ENCODE data around the gene SLA2. TPM values are rescaled to one million over a fixed set of nuclear protein-coding genes. Genes with fewer than 3 reads are reported as not detected.

SLA2 gene
- total and polyA plus RNA-seq, 2 donors (not counting 1 experiment from before 2014, with no cell fraction given) = not detected

DNA sequence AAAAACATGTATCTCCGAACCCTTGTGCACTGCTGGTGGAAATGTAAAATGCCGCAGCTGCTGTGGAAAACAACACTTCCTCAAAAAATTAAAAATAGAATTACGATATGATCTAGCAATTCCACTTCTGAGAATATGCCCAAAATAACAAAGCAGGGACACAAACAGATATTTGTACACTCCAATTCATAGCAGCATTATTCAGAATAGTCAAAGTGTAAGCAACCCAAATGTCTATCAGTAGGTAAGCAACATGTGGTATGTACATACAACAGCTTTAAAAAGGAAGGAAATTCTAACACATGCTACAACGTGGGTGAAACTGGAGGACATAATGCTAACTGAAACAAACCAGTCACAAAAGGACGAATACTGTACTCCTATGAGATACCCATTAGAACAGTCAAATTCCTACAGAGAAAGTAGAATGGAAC is 46.1 kb downstream of the SLA2 start:
- Histone ChIP-seq H3K4me3 (replicated peaks in 1 of 4; ENCODE audit: control extremely low read depth in 1 of 4, insufficient read depth in 1 of 4, low read depth in 3 of 4, low read length in 4 of 4) (no peak overlapping the region), H3K79me2 (ENCODE audit: control insufficient read depth, insufficient read depth, low read length) (no peaks in the 10 kb centered on the region), H3K27me3 (ENCODE audit: control insufficient read depth, insufficient read depth, low read length) (no peaks in the 10 kb centered on the region), H4K20me1 (ENCODE audit: control insufficient read depth, extremely low read depth, insufficient read depth, low read length) (no peaks in the 10 kb centered on the region), H3K27ac (ENCODE audit: insufficient read depth, low read length) (no peak overlapping the region), H3K36me3 (ENCODE audit: control insufficient read depth, insufficient read depth, low read length) (no peaks in the 10 kb centered on the region), H3K4me2 (ENCODE audit: extremely low read depth, insufficient read depth, low read length) (no peak overlapping the region), H2AFZ (ENCODE audit: low read length) (no peak overlapping the region), H3K9ac (ENCODE audit: insufficient read depth, low read length) (no peak overlapping the region), H3K4me1 (ENCODE audit: control insufficient read depth, extremely low read depth, insufficient read depth, low read length) (no peaks in the 10 kb centered on the region), H3K9me3 (ENCODE audit: control insufficient read depth, insufficient read depth, low read depth, low read length) (no peaks in the 10 kb centered on the region)
- no peak for DNase-seq (ENCODE audit: low read depth in 2 of 2)
- TF ChIP-seq, protein P1, sequence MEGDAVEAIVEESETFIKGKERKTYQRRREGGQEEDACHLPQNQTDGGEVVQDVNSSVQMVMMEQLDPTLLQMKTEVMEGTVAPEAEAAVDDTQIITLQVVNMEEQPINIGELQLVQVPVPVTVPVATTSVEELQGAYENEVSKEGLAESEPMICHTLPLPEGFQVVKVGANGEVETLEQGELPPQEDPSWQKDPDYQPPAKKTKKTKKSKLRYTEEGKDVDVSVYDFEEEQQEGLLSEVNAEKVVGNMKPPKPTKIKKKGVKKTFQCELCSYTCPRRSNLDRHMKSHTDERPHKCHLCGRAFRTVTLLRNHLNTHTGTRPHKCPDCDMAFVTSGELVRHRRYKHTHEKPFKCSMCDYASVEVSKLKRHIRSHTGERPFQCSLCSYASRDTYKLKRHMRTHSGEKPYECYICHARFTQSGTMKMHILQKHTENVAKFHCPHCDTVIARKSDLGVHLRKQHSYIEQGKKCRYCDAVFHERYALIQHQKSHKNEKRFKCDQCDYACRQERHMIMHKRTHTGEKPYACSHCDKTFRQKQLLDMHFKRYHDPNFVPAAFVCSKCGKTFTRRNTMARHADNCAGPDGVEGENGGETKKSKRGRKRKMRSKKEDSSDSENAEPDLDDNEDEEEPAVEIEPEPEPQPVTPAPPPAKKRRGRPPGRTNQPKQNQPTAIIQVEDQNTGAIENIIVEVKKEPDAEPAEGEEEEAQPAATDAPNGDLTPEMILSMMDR (conservative IDR thresholded peaks at IDR 0.05 in 1 of 2, IDR thresholded peaks at IDR 0.05 in 1 of 2; ENCODE audit: low read depth in 1 of 2, low read length in 2 of 2) = no peak
- no peak for TF ChIP-seq EZH2 (IDR thresholded peaks at IDR 0.05; ENCODE audit: low read length, missing control alignments)

- no peaks in the 10 kb centered on the region for H4K20me1 ChIP-seq (ENCODE audit: control insufficient read depth, extremely low read depth, insufficient read depth, low read length)
- no peaks in the 10 kb centered on the region for H3K9me3 ChIP-seq (ENCODE audit: control insufficient read depth, insufficient read depth, low read depth, low read length)
- H3K4me3 ChIP-seq (replicated peaks in 1 of 4; ENCODE audit: control extremely low read depth in 1 of 4, insufficient read depth in 1 of 4, low read depth in 3 of 4, low read length in 4 of 4) = no peak overlapping the region
- no peaks in the 10 kb centered on the region for H3K79me2 ChIP-seq (ENCODE audit: control insufficient read depth, insufficient read depth, low read length)
- no peak overlapping the region for H2AFZ ChIP-seq (ENCODE audit: low read length)
- no peaks in the 10 kb centered on the region for H3K27me3 ChIP-seq (ENCODE audit: control insufficient read depth, insufficient read depth, low read length)
- TF ChIP-seq EZH2 (IDR thresholded peaks at IDR 0.05; ENCODE audit: low read length, missing control alignments) = no peak
- TF ChIP-seq, protein P1 (conservative IDR thresholded peaks at IDR 0.05 in 1 of 2, IDR thresholded peaks at IDR 0.05 in 1 of 2; ENCODE audit: low read depth in 1 of 2, low read length in 2 of 2) = no peak
- H3K27ac ChIP-seq (ENCODE audit: insufficient read depth, low read length) = no peak overlapping the region
- H3K36me3 ChIP-seq (ENCODE audit: control insufficient read depth, insufficient read depth, low read length) = no peaks in the 10 kb centered on the region
- no peaks in the 10 kb centered on the region for H3K4me1 ChIP-seq (ENCODE audit: control insufficient read depth, extremely low read depth, insufficient read depth, low read length)
- no peak overlapping the region for H3K4me2 ChIP-seq (ENCODE audit: extremely low read depth, insufficient read depth, low read length)
- no peak overlapping the region for H3K9ac ChIP-seq (ENCODE audit: insufficient read depth, low read length)
- DNase-seq (ENCODE audit: low read depth in 2 of 2) = no peak
Measured at GRCh38 chr20:36593347-36593929, 52.6 kb downstream of the SLA2 start.

DNA sequence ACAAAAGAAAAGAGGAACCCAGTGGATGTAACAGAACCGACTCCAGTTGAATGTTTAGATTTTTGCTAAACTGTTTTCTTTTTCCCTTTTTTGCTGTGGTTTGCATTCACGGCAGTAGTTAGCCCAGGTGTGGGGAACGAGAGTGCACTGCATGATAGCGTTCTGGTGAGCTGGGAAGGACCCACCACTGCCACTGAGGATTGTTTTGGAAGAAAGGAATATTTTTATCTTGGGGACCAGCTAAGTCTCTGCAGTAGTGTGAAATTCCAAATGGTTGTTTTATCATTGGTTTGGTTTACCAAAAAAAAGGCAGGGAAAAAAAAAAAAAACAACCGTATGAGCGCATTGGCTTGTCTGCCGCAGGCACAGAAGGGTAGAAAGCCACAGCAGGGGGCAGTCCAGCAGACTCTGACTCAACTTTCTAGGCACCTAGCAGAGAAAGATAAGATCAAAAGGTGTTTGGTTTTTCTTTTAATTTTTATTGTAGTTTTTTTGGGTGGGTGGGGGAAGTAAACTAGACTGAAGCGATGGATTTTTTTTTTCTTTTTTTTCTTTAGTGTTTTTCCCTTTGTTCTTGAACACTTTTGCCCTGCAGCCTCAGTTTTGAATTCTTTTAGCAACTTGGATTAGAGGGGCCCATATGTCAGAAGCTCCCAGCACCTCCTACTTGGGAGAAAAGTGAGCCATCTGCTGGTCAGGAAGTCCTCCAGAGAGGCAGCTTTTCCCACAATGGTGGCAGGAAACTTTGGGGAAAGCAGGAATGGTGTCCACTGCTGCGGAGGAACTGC is 53.9 kb downstream of the SLA2 start:
- no peak for TF ChIP-seq EZH2 (IDR thresholded peaks at IDR 0.05; ENCODE audit: low read length, missing control alignments)
- TF ChIP-seq, protein P1 (conservative IDR thresholded peaks at IDR 0.05 in 1 of 2, IDR thresholded peaks at IDR 0.05 in 1 of 2; ENCODE audit: low read depth in 1 of 2, low read length in 2 of 2) = peak; percentile 27 to 67
- Histone ChIP-seq H3K4me2 (ENCODE audit: extremely low read depth, insufficient read depth, low read length) (no peak overlapping the region), H3K4me3 (replicated peaks in 1 of 4; ENCODE audit: control extremely low read depth in 1 of 4, insufficient read depth in 1 of 4, low read depth in 3 of 4, low read length in 4 of 4) (no peak overlapping the region), H4K20me1 (ENCODE audit: control insufficient read depth, extremely low read depth, insufficient read depth, low read length) (no peaks in the 10 kb centered on the region), H2AFZ (ENCODE audit: low read length) (no peak overlapping the region), H3K79me2 (ENCODE audit: control insufficient read depth, insufficient read depth, low read length) (no peaks in the 10 kb centered on the region), H3K4me1 (ENCODE audit: control insufficient read depth, extremely low read depth, insufficient read depth, low read length) (no peaks in the 10 kb centered on the region), H3K9me3 (ENCODE audit: control insufficient read depth, insufficient read depth, low read depth, low read length) (no peaks in the 10 kb centered on the region), H3K9ac (ENCODE audit: insufficient read depth, low read length) (no peak overlapping the region), H3K27ac (ENCODE audit: insufficient read depth, low read length) (no peak overlapping the region), H3K36me3 (ENCODE audit: control insufficient read depth, insufficient read depth, low read length) (no peaks in the 10 kb centered on the region), H3K27me3 (ENCODE audit: control insufficient read depth, insufficient read depth, low read length) (no peaks in the 10 kb centered on the region)
- peak in 1 of 2 donors; percentile 60 for DNase-seq (ENCODE audit: low read depth in 2 of 2)

Data from fibroblast of lung (primary cell).